ENCODE data around the gene ALKBH7. TPM values are rescaled to one million over a fixed set of nuclear protein-coding genes. Genes with fewer than 3 reads are reported as not detected.
A peak's percentile ranks its signal among the peaks of the same experiment; 100 is the strongest.

ALKBH7 gene
- total and polyA plus RNA-seq, 2 experiments from 2014 or later = 75.4 to 76.1 TPM

- TF ChIP-seq, protein P1, sequence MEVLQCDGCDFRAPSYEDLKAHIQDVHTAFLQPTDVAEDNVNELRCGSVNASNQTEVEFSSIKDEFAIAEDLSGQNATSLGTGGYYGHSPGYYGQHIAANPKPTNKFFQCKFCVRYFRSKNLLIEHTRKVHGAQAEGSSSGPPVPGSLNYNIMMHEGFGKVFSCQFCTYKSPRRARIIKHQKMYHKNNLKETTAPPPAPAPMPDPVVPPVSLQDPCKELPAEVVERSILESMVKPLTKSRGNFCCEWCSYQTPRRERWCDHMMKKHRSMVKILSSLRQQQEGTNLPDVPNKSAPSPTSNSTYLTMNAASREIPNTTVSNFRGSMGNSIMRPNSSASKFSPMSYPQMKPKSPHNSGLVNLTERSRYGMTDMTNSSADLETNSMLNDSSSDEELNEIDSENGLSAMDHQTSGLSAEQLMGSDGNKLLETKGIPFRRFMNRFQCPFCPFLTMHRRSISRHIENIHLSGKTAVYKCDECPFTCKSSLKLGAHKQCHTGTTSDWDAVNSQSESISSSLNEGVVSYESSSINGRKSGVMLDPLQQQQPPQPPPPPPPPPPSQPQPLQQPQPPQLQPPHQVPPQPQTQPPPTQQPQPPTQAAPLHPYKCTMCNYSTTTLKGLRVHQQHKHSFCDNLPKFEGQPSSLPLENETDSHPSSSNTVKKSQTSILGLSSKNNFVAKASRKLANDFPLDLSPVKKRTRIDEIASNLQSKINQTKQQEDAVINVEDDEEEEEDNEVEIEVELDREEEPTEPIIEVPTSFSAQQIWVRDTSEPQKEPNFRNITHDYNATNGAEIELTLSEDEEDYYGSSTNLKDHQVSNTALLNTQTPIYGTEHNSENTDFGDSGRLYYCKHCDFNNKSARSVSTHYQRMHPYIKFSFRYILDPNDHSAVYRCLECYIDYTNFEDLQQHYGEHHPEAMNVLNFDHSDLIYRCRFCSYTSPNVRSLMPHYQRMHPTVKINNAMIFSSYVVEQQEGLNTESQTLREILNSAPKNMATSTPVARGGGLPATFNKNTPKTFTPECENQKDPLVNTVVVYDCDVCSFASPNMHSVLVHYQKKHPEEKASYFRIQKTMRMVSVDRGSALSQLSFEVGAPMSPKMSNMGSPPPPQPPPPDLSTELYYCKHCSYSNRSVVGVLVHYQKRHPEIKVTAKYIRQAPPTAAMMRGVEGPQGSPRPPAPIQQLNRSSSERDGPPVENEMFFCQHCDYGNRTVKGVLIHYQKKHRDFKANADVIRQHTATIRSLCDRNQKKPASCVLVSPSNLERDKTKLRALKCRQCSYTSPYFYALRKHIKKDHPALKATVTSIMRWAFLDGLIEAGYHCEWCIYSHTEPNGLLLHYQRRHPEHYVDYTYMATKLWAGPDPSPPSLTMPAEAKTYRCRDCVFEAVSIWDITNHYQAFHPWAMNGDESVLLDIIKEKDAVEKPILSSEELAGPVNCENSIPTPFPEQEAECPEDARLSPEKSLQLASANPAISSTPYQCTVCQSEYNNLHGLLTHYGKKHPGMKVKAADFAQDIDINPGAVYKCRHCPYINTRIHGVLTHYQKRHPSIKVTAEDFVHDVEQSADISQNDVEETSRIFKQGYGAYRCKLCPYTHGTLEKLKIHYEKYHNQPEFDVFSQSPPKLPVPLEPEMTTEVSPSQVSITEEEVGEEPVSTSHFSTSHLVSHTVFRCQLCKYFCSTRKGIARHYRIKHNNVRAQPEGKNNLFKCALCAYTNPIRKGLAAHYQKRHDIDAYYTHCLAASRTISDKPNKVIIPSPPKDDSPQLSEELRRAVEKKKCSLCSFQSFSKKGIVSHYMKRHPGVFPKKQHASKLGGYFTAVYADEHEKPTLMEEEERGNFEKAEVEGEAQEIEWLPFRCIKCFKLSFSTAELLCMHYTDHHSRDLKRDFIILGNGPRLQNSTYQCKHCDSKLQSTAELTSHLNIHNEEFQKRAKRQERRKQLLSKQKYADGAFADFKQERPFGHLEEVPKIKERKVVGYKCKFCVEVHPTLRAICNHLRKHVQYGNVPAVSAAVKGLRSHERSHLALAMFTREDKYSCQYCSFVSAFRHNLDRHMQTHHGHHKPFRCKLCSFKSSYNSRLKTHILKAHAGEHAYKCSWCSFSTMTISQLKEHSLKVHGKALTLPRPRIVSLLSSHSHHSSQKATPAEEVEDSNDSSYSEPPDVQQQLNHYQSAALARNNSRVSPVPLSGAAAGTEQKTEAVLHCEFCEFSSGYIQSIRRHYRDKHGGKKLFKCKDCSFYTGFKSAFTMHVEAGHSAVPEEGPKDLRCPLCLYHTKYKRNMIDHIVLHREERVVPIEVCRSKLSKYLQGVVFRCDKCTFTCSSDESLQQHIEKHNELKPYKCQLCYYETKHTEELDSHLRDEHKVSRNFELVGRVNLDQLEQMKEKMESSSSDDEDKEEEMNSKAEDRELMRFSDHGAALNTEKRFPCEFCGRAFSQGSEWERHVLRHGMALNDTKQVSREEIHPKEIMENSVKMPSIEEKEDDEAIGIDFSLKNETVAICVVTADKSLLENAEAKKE (CRISPR knock-in tag; IDR thresholded peaks at IDR 0.05) = no peak
- TF ChIP-seq, protein P2, sequence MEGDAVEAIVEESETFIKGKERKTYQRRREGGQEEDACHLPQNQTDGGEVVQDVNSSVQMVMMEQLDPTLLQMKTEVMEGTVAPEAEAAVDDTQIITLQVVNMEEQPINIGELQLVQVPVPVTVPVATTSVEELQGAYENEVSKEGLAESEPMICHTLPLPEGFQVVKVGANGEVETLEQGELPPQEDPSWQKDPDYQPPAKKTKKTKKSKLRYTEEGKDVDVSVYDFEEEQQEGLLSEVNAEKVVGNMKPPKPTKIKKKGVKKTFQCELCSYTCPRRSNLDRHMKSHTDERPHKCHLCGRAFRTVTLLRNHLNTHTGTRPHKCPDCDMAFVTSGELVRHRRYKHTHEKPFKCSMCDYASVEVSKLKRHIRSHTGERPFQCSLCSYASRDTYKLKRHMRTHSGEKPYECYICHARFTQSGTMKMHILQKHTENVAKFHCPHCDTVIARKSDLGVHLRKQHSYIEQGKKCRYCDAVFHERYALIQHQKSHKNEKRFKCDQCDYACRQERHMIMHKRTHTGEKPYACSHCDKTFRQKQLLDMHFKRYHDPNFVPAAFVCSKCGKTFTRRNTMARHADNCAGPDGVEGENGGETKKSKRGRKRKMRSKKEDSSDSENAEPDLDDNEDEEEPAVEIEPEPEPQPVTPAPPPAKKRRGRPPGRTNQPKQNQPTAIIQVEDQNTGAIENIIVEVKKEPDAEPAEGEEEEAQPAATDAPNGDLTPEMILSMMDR (conservative IDR thresholded peaks at IDR 0.05; ENCODE audit: low read depth in 2 of 2) = no peak
- TF ChIP-seq ZNF114 (CRISPR knock-in tag; IDR thresholded peaks at IDR 0.05) = no peak
Observed at GRCh38 chr19:6413291-6413690, 40.7 kb downstream of the ALKBH7 start (continued).

DNA sequence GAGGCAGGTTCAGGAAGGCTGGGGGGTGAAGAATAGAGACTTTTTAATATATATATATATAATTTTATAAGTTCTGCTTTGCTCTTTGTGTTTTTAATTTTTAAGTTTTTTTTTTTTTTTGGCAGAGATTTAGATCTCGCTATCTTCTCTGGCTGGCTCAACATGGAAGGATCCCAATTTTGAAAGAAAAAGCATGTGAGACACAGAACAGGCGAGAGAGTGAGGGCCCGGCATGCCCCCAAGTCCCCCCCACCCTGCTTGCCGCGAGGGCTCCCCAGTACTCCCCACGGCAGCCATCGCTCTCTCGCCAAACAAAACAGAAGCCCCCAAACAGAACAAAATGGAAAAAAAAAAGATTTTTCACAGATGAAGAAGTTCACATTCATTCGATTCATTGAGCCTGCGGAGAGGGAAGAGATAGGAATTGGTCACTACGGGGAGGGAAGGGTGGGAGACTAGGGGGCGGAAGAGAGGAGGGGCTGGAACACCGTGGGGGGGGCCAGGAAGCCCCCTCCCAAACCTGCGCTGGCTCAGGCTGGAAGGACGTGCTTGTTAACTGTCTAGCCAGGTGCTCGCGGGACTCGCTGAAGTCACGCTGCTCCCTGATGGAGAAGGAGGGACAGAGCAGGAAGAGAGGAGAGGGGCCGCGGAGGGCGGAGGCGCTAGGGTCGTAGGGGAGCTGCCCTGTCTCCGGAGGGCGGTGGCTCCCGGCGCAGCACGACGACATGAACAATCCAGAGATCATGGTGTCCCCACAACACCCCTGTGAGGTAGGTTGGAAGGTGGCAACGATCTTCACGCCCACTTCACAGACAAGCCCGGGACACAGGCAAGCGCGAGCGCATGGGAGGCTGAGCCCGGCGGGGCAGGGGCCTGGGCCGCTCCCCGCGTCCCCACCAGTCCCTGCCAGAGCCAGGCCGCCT is 41.4 kb downstream of the ALKBH7 start:
- no peak overlapping the region for H3K4me3 Mint-ChIP-seq
- H3K9me3 Mint-ChIP-seq = no peaks in the 10 kb centered on the region; the same call in 2 of the 3 replicates
- Histone ChIP-seq H3K27me3 (ENCODE audit: insufficient read depth) (no peaks in the 10 kb centered on the region), H2AFZ (no peak overlapping the region), H3K27ac (ENCODE audit: low read depth) (peak overlapping the region; percentile 94), H3K9me2 (ENCODE audit: insufficient read depth) (no peaks in the 10 kb centered on the region), H3F3A (replicated peaks; ENCODE audit: low read depth) (peaks cover 24% of the 10 kb centered on the region), H3K4me3 (no peak overlapping the region), H3K4me2 (no peak overlapping the region), H3K4me1 (ENCODE audit: insufficient read depth) (peaks cover 10% of the 10 kb centered on the region), H4K20me1 (replicated peaks; ENCODE audit: insufficient read depth) (peaks cover 9% of the 10 kb centered on the region; the same call in 1 of the 2 replicates), H3K36me3 (ENCODE audit: insufficient read depth) (peaks cover 16% of the 10 kb centered on the region; the same call in 1 of the 2 replicates), H3K79me2 (replicated peaks; ENCODE audit: insufficient read depth) (peaks cover 9% of the 10 kb centered on the region; the same call in 1 of the 2 replicates)
- H3K27ac Mint-ChIP-seq = no peak overlapping the region; the same call in 1 of the 2 replicates
- H3K36me3 Mint-ChIP-seq (ENCODE audit: low read depth) = peaks cover 59% of the 10 kb centered on the region
- ATAC-seq = peak; percentile 28
- peaks cover 10% of the 10 kb centered on the region for H3K27me3 Mint-ChIP-seq (ENCODE audit: insufficient read depth, low read depth, poor library complexity)
- DNase-seq (ENCODE audit: low spot score) = peak; percentile 73
- H3K4me1 Mint-ChIP-seq = peaks cover 21% of the 10 kb centered on the region
- TF ChIP-seq, protein P3, sequence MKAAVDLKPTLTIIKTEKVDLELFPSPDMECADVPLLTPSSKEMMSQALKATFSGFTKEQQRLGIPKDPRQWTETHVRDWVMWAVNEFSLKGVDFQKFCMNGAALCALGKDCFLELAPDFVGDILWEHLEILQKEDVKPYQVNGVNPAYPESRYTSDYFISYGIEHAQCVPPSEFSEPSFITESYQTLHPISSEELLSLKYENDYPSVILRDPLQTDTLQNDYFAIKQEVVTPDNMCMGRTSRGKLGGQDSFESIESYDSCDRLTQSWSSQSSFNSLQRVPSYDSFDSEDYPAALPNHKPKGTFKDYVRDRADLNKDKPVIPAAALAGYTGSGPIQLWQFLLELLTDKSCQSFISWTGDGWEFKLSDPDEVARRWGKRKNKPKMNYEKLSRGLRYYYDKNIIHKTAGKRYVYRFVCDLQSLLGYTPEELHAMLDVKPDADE (IDR thresholded peaks at IDR 0.05) = no peak
- TF ChIP-seq NANOG (IDR thresholded peaks at IDR 0.05; ENCODE audit: borderline replicate concordance) = no peak
- TF ChIP-seq, protein P4, sequence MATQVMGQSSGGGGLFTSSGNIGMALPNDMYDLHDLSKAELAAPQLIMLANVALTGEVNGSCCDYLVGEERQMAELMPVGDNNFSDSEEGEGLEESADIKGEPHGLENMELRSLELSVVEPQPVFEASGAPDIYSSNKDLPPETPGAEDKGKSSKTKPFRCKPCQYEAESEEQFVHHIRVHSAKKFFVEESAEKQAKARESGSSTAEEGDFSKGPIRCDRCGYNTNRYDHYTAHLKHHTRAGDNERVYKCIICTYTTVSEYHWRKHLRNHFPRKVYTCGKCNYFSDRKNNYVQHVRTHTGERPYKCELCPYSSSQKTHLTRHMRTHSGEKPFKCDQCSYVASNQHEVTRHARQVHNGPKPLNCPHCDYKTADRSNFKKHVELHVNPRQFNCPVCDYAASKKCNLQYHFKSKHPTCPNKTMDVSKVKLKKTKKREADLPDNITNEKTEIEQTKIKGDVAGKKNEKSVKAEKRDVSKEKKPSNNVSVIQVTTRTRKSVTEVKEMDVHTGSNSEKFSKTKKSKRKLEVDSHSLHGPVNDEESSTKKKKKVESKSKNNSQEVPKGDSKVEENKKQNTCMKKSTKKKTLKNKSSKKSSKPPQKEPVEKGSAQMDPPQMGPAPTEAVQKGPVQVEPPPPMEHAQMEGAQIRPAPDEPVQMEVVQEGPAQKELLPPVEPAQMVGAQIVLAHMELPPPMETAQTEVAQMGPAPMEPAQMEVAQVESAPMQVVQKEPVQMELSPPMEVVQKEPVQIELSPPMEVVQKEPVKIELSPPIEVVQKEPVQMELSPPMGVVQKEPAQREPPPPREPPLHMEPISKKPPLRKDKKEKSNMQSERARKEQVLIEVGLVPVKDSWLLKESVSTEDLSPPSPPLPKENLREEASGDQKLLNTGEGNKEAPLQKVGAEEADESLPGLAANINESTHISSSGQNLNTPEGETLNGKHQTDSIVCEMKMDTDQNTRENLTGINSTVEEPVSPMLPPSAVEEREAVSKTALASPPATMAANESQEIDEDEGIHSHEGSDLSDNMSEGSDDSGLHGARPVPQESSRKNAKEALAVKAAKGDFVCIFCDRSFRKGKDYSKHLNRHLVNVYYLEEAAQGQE (IDR thresholded peaks at IDR 0.05; ENCODE audit: unreplicated experiment) = no peak
- TF ChIP-seq, protein P2 (conservative IDR thresholded peaks at IDR 0.05; ENCODE audit: low read depth in 2 of 2) = peak in 1 of 2 experiments; percentile 33; a peak in 1 of 4 replicates
